Endothelial cell of umbilical vein (primary cell): ENCODE data around the gene CDH22.

Experiments used
- EZH2 ChIP-seq: IDR thresholded peaks from 2 replicates; pipeline ENCODE4 v1.6.1; 2012; ENCODE audit warnings: borderline replicate concordance, low read depth, mild to moderate bottlenecking, moderate library complexity, low read length, inconsistent platforms; ENCODE audit not compliant: severe bottlenecking
- GATA2 ChIP-seq: IDR thresholded peaks from 2 replicates; pipeline ENCODE4 v1.7.0; 2011; ENCODE audit warnings: low read depth, mild to moderate bottlenecking, moderate library complexity, mixed read lengths, low read length; ENCODE audit not compliant: insufficient read length, insufficient read depth
- JUN ChIP-seq: IDR thresholded peaks from 2 replicates; pipeline ENCODE4 v1.6.1; 2011; ENCODE audit warnings: borderline replicate concordance, low read depth; ENCODE audit not compliant: insufficient read length, insufficient read depth
- MYC ChIP-seq: IDR thresholded peaks from one replicate; pipeline ENCODE4 v1.6.1; 2011; ENCODE audit warnings: mild to moderate bottlenecking, low read depth, low read length
- POLR2A ChIP-seq: IDR thresholded peaks from 2 replicates; pipeline ENCODE4 v1.6.1; 2012; ENCODE audit warnings: low read depth, mild to moderate bottlenecking, control low read depth, low read length
- POLR2AphosphoS5 ChIP-seq: IDR thresholded peaks from 2 replicates; pipeline ENCODE4 v1.6.1; 2012; ENCODE audit warnings: low read depth, mild to moderate bottlenecking, control low read depth, low read length, moderate library complexity; ENCODE audit not compliant: insufficient read depth
- TF ChIP-seq, protein P1 (sequence below), 2 donors: IDR thresholded peaks; 1 replicate in 1 of 2; 2 replicates in 1 of 2; pipeline ENCODE4 v1.5.1; 2011; ENCODE audit warnings: low read length in 2 of 2, mild to moderate bottlenecking in 2 of 2, moderate library complexity in 2 of 2, control low read depth in 1 of 2, inconsistent platforms in 1 of 2, low read depth in 1 of 2; ENCODE audit not compliant: insufficient read depth in 1 of 2; ENCODE audit errors: extremely low read depth in 1 of 2
- TF ChIP-seq, protein P2 (sequence below): IDR thresholded peaks from 2 replicates; pipeline ENCODE4 v1.6.1; 2011; ENCODE audit not compliant: insufficient read depth, insufficient read length

DNA sequence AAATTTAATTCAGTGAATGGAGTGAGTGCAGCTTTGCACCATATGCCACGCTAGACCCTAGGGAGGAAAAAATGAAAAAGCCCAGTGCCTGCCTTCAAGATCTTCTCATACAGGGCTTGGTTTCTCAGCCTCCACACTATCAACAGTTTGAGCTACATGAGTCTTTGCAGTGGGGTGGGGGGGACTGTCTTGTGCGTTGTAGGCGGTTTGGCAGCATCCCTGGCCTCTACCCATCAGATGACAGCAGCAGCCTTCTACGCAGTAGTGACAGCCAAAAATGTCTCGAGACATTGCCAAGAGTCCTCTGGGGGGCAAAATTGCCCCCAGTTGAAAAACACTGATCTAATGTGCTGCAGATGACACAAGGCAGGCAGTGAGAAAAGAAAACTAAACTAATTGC, 6.2 kb downstream of the CDH22 start:
- TF ChIP-seq, protein P1, sequence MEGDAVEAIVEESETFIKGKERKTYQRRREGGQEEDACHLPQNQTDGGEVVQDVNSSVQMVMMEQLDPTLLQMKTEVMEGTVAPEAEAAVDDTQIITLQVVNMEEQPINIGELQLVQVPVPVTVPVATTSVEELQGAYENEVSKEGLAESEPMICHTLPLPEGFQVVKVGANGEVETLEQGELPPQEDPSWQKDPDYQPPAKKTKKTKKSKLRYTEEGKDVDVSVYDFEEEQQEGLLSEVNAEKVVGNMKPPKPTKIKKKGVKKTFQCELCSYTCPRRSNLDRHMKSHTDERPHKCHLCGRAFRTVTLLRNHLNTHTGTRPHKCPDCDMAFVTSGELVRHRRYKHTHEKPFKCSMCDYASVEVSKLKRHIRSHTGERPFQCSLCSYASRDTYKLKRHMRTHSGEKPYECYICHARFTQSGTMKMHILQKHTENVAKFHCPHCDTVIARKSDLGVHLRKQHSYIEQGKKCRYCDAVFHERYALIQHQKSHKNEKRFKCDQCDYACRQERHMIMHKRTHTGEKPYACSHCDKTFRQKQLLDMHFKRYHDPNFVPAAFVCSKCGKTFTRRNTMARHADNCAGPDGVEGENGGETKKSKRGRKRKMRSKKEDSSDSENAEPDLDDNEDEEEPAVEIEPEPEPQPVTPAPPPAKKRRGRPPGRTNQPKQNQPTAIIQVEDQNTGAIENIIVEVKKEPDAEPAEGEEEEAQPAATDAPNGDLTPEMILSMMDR (IDR thresholded peaks at IDR 0.05; ENCODE audit: extremely low read depth in 1 of 2, insufficient read depth in 1 of 2, low read depth in 1 of 2, low read length in 2 of 2): no peak
- TF ChIP-seq EZH2 (no peak), POLR2A (no peak), GATA2 (no peak), MYC (no peak), POLR2AphosphoS5 (no peak), JUN (no peak)
- TF ChIP-seq, protein P2, sequence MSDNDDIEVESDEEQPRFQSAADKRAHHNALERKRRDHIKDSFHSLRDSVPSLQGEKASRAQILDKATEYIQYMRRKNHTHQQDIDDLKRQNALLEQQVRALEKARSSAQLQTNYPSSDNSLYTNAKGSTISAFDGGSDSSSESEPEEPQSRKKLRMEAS: no peak
